PC-9 (cell line): ENCODE measurements around the gene NR1H2. TPM values are rescaled to one million over a fixed set of nuclear protein-coding genes. Genes with fewer than 3 reads are reported as not detected.

Experiments
- Bru-seq: library from RNA; stranded (reverse); fragments of 400-500 nt; gene quantifications from one replicate; lab custom pipeline; 2021; lab: Mats Ljungman, UMichigan
- BruChase-seq, 2 experiments: library from RNA; stranded (reverse); fragments of 400-500 nt; gene quantifications; one replicate each; lab custom pipeline; 2021; lab: Mats Ljungman, UMichigan
- BruUV-seq: library from RNA; stranded (reverse); fragments of 400-500 nt; replicated peaks from 2 replicates; lab custom pipeline; 2021; lab: Mats Ljungman, UMichigan
- CTCF ChIA-PET: fragments of 300-600 bp; sonication (Branson Sonifier 250); formaldehyde crosslinking; loops from one replicate; lab custom pipeline; 2022; ENCODE audit warnings: antibody characterized with exemption; lab: Charles Lee
- POLR2A ChIA-PET: fragments of 300-600 bp; sonication (Branson Sonifier 250); formaldehyde crosslinking; loops from one replicate; lab custom pipeline; 2022; ENCODE audit warnings: antibody characterized with exemption; ENCODE audit not compliant: unreplicated experiment; lab: Charles Lee
- DNase-seq, 2 experiments: peaks; one replicate each; pipeline versions ENCODE4 v3.0.0 to v3.0.0-alpha.2; 2015 to 2022; ENCODE audit warnings: mixed read lengths in 1 of 2
- H2AFZ ChIP-seq: fragments of 200-600 bp; sonication (generic); 2 replicates; pipeline ENCODE4 v1.8.1; 2017; ENCODE audit warnings: antibody characterized with exemption
- H3F3A ChIP-seq: fragments of 200-600 bp; sonication (generic); 2 replicates; pipeline ENCODE4 v1.8.1; 2017; ENCODE audit warnings: antibody characterized with exemption, mild to moderate bottlenecking, low read depth; ENCODE audit not compliant: insufficient read depth
- H3K27ac ChIP-seq: fragments of 200-600 bp; sonication (generic); 2 replicates; pipeline ENCODE4 v1.6.1; 2016; ENCODE audit warnings: mixed run types
- H3K27me3 ChIP-seq: fragments of 200-600 bp; sonication (generic); 2 replicates; pipeline ENCODE4 v1.6.1; 2016; ENCODE audit warnings: low read depth, mixed run types; ENCODE audit not compliant: insufficient read depth
- H3K36me3 ChIP-seq: fragments of 200-600 bp; sonication (generic); 2 replicates; pipeline ENCODE4 v1.6.1; 2016; ENCODE audit warnings: low read depth, mixed run types
- H3K4me1 ChIP-seq: fragments of 200-600 bp; sonication (generic); replicated peaks from 2 replicates; pipeline ENCODE4 v1.6.1; 2016; ENCODE audit warnings: mixed run types; ENCODE audit not compliant: insufficient read depth
- H3K4me2 ChIP-seq: fragments of 200-600 bp; sonication (generic); 2 replicates; pipeline ENCODE4 v1.6.1; 2017; ENCODE audit warnings: mixed run types
- H3K4me3 ChIP-seq: fragments of 200-600 bp; sonication (generic); 2 replicates; pipeline ENCODE4 v1.6.1; 2016; ENCODE audit warnings: mixed run types
- H3K79me2 ChIP-seq: fragments of 200-600 bp; sonication (generic); 2 replicates; pipeline ENCODE4 v1.6.1; 2017; ENCODE audit warnings: low read depth, mixed run types
- H3K9me2 ChIP-seq: fragments of 200-600 bp; sonication (generic); 2 replicates; pipeline ENCODE4 v1.8.1; 2017; ENCODE audit warnings: mild to moderate bottlenecking; ENCODE audit not compliant: insufficient read depth
- H3K9me3 ChIP-seq: fragments of 200-600 bp; sonication (generic); 2 replicates; pipeline ENCODE4 v1.8.1; 2016; ENCODE audit warnings: low read depth; ENCODE audit not compliant: insufficient read depth
- H4K20me1 ChIP-seq: fragments of 200-600 bp; sonication (generic); 2 replicates; pipeline ENCODE4 v1.8.1; 2017; ENCODE audit not compliant: insufficient read depth
- CTCF ChIP-seq: fragments of 200-600 bp; sonication (generic); conservative IDR thresholded peaks from 2 replicates; pipeline ENCODE4 v1.6.1; 2017; ENCODE audit warnings: mixed run types, antibody characterized with exemption, mild to moderate bottlenecking, moderate library complexity
- EZH2 ChIP-seq: fragments of 200-600 bp; sonication (generic); IDR thresholded peaks from 2 replicates; pipeline ENCODE4 v1.8.0; 2017; ENCODE audit warnings: antibody characterized with exemption, low read depth
- intact Hi-C: fragments of 100-400 bp; cut with micrococcal nuclease; formaldehyde crosslinking; loops from one replicate; pipeline ENCODE4 v1.10.0; 2022; ENCODE audit not compliant: unreplicated experiment
- long read RNA-seq: library from polyadenylated mRNA; stranded (forward); transcript quantifications from one replicate; pipeline ENCODE4 v2.0.0, GENCODE V29; 2022
- total RNA-seq: library from RNA; stranded (reverse); gene quantifications from 2 replicates; pipeline ENCODE4 v1.2.3, GENCODE V29; 2021

Gene NR1H2
- 77.5 and 81.7 TPM in 2 replicates for total RNA-seq
- Bru-seq, nascent RNA: percentile 76 among the genes with signal in this experiment
- percentile 82 among the genes with signal in this experiment for BruChase-seq, experiment 1, labeled RNA remaining after a 2-hour chase
- BruChase-seq, experiment 2, labeled RNA remaining after a 6-hour chase: percentile 96 among the genes with signal in this experiment
- long read RNA-seq, transcript NR1H2-201 (10 exons, 1,998 nt): major isoform, 234 of 278 reads
- long read RNA-seq, transcript NR1H2-211 (10 exons, 1,830 nt): minor isoform, 7 of 278 reads
- long read RNA-seq, partial matches to known transcripts: 13 of 278 reads
- long read RNA-seq, other reads (novel, unspliced or antisense): 22 of 278 reads

GRCh38 chr19:50376166-50377050 lies at the start of gene NR1H2:
TSS of gene NR1H2 (plus strand) at chr19:50376457. CDS start at chr19:50377606, 1,149 bp downstream.
- Histone ChIP-seq H3K9me2 (no peaks in the 10 kb centered on the region), H3K4me1 (0 out of 2 replicates have a peak, but pooled peaks cover 6% of the 10 kb centered on the region), H4K20me1 (peaks cover 25% of the 10 kb centered on the region), H3K9me3 (no peaks in the 10 kb centered on the region), H3K27ac (peak within 1 kb of the TSS; percentile 98), H3F3A (peaks cover 11% of the 10 kb centered on the region), H3K4me3 (peak within 1 kb of the TSS; percentile 99), H2AFZ (peak within 1 kb of the TSS; percentile 89), H3K36me3 (peaks cover 25% of the 10 kb centered on the region), H3K79me2 (peaks cover 12% of the 10 kb centered on the region), H3K27me3 (no peaks in the 10 kb centered on the region), H3K4me2 (peak within 1 kb of the TSS; percentile 78)
- TSS peak; percentile 82 for BruUV-seq
- intact Hi-C loops: loop anchor here (1.0 to 2.0 kb wide), 2 partner anchors 8 to 134 kb away; partner anchors contain the start of genes JOSD2 and POLD1
- ChIA-PET CTCF (interaction anchor here (0.6 to 0.7 kb wide), 2 partner anchors 84 to 406 kb away, joined by 3 to 5 read pairs; no protein-coding TSS in a partner anchor), POLR2A (no interaction called here)
- peak; percentile 89 to 94 for DNase-seq
- TF ChIP-seq EZH2 (no peak), CTCF (no peak)

- DNase-seq: no peak
- intact Hi-C loops: no loop called here
- Histone ChIP-seq H4K20me1 (peaks cover 19% of the 10 kb centered on the region), H3K79me2 (peaks cover 4% of the 10 kb centered on the region; the same call in 1 of the 2 replicates), H2AFZ (no peak overlapping the region), H3K36me3 (no peaks in the 10 kb centered on the region), H3K4me3 (no peak overlapping the region), H3K27ac (no peak overlapping the region), H3K9me3 (no peaks in the 10 kb centered on the region), H3K4me1 (peaks cover 6% of the 10 kb centered on the region; the same call in 1 of the 2 replicates), H3K27me3 (peaks cover 13% of the 10 kb centered on the region), H3F3A (peaks cover 26% of the 10 kb centered on the region), H3K9me2 (no peaks in the 10 kb centered on the region), H3K4me2 (no peak overlapping the region)
- CTCF ChIA-PET: no interaction called here
- POLR2A ChIA-PET: no interaction called here
- BruUV-seq: no TSS peak
- TF ChIP-seq EZH2 (no peak), CTCF (no peak)
These were observed 49.2 kb upstream of the NR1H2 start for GRCh38 chr19:50327013-50327412.
